GM19324 (cell line): ENCODE results near the gene PPRC1.
"Not testable (repeated sequence)": the region's sequence is repeated elsewhere in the genome, so short reads cannot be mapped to it uniquely, and the experiment has no call there.

Experiments
- ATAC-seq: cut with Tn5 transposase; IDR thresholded peaks from one replicate; pipeline ENCODE4 v1.9.1; 2021; ENCODE audit warnings: mild to moderate bottlenecking, moderate library complexity; ENCODE audit not compliant: unreplicated experiment, low FRiP score

Gene PPRC1

GRCh38 chr10:102185272-102185671 lies 52.4 kb downstream of the PPRC1 start:
- ATAC-seq: no peak

DNA sequence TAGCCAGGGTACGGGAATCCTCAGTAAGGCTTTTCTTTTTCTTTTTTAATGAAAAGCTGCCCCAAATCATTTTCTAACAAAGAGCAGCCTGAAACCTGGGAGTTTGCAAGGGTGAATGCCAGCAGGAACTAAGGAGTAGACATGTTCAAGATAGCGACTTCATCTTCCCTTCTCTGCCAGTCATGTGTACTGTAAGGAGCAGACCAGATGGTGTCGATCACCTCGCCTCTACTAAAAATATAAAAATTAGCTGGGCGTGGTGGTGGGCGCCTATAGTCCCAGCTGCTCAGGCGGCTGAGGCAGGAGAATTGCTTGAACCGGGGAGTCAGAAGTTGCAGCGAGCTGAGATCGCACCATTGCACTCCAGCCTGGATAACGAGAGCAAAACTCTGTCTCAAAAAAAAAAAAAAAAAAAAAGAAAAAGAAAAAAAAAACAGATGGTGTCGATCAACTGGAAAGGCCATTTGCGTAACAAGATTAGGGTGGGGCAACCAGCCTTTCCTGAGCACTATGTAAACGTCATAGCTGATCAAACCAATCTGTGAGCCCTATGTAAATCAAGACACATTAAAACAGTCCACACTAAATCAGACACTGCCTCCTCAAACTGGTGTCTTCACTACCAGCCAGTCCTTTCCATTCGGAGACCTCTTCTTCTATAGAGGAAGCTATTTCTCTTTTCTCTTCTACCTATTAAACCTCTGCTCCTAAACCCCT lies 53.1 kb downstream of the PPRC1 start:
- ATAC-seq: no peak

GRCh38 chr10:102188298-102188940 lies 55.6 kb downstream of the PPRC1 start:
- ATAC-seq: no peak

GRCh38 chr10:102188941-102189898 lies 56.4 kb downstream of the PPRC1 start:
- not testable (repeated sequence) for ATAC-seq

DNA sequence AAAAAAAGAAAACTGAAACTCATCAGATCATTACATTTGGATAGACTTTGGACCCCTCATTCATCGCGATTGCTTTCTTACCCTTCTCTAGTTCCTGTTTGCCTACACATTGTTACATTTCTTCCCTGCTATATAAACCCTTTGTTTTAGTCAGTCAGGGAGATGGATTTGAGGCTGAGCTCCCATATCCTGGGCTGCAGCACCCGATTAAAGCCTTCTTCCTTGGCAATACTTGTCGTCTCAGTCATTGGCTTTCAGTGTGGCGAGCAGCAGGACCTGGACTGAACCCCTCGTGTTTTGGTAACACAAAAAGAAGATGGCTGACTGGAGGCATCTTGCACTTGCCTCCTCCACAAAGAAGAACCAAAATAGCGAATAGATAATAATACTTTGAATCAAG lies 59.1 kb downstream of the PPRC1 start:
- ATAC-seq: no peak

- no peak for ATAC-seq
These were observed 62.5 kb downstream of the PPRC1 start for GRCh38 chr10:102195296-102195870.

GRCh38 chr10:102196893-102197292 lies 64.1 kb downstream of the PPRC1 start:
- no peak for ATAC-seq

GRCh38 chr10:102198027-102198426 lies 65.2 kb downstream of the PPRC1 start:
- no peak for ATAC-seq
